ENCODE measurements around the gene CAMTA1.
A peak's percentile ranks its signal among the peaks of the same experiment; 100 is the strongest.
"Not testable (repeated sequence)": the region's sequence is repeated elsewhere in the genome, so short reads cannot be mapped to it uniquely, and the experiment has no call there.

CAMTA1 gene

GRCh38 chr1:7768583-7768982 is 983.3 kb downstream of the CAMTA1 start:
- DNase-seq (ENCODE audit: low read depth in 2 of 2) = no peak

- DNase-seq (ENCODE audit: low read depth in 2 of 2) = no peak
Observed at GRCh38 chr1:7769673-7770412, 984.6 kb downstream of the CAMTA1 start.

DNA sequence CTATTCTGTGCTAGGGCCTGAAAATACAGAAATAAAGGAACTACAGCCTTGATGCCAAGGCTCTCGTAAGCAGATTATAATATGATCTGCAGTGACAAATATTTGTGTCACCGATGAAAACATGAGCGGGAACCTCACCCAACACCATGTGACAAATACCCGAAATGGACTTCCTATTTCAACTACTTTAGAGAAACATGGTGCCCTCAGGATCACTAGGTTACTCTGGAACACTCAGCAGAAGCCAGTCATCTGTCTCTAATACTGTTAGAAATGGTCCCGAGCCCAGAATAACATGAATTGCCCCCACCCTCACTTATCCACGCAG is 985.4 kb downstream of the CAMTA1 start:
- DNase-seq (ENCODE audit: low read depth in 2 of 2) = no peak

DNA sequence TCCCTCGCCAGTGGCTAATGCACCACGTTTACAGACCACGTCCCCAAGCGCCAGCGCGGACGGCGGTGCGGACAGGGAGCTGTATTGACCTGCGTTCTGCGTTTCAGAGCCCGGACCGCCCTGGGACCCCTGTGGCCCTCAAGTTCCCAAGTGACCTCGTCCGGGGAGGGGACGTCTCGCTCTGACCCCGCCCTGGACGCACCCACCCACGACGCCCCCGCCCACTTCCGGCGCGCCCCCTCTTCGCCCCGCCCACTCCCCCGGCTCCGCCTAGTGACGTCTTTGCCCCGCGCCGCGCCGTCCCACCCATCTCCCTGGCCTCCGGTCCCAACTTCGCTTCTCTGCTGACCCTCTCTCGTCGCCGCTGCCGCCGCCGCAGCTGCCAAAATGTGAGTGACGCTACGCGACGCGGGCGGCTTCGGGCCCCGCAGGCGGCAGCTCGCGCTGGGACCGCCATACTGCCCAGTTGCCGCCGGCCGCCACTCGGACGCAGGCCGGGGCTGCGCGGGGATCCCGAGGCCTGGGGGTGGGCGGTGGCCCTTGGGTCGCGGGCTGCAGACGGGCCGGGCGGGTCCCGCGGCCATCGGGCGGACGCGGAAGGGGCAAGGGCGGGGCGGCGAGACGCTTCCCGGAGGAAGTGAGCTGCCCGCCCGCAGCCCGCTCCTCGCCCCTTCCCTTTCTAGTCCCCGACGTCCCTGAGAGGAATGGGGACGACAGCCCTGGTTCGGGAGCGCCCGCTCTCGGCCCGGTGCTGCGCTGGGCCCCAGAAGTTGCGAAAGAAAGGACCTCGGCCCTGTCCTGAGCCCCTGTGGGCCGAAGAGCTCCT is 986.0 kb downstream of the CAMTA1 start, which contains the start of gene VAMP3:
Gene VAMP3 (plus strand): TSS at position 300 of the 826 bp plus-strand sequence. CDS start 88 bp downstream, at position 388.
- DNase-seq (ENCODE audit: low read depth in 2 of 2) = peak; percentile 79 to 93

GRCh38 chr1:7771823-7772299 is 986.6 kb downstream of the CAMTA1 start:
- no peak for DNase-seq (ENCODE audit: low read depth in 2 of 2)

GRCh38 chr1:7777591-7777990 is 992.3 kb downstream of the CAMTA1 start:
- no peak for DNase-seq (ENCODE audit: low read depth in 2 of 2)

- DNase-seq (ENCODE audit: low read depth in 2 of 2) = no peak
Observed at GRCh38 chr1:7778133-7778628, 992.9 kb downstream of the CAMTA1 start.

DNA sequence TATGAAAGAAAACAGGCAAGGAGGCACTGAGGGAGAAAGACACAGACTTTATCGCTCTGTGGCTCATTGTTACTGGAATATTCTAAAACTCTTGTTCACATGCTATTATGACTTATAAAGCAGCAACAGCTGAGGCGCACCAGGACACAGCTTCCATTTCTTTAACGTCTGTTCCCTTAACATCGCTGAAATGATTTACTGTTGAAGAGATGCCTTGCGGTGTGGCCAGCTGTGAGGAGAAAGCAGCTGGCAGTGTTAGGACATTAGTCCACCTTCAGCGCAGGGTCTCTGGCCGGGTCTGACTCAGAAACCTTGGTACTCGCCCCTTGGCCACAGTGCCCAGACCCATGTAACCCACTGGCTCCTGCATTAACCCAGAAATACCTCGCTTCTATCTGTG is 995.7 kb downstream of the CAMTA1 start:
- DNase-seq (ENCODE audit: low read depth in 2 of 2) = no peak

- no peak for DNase-seq (ENCODE audit: low read depth in 2 of 2)
Observed at GRCh38 chr1:7781501-7781900, 996.2 kb downstream of the CAMTA1 start.

- DNase-seq (ENCODE audit: low read depth in 2 of 2) = no peak
Observed at GRCh38 chr1:7781923-7782495, 996.8 kb downstream of the CAMTA1 start.

- DNase-seq (ENCODE audit: low read depth in 2 of 2) = peak in 1 of 2 donors; percentile 24
Observed at GRCh38 chr1:7783178-7783711, 998.0 kb downstream of the CAMTA1 start.

- DNase-seq (ENCODE audit: low read depth in 2 of 2) = peak; percentile 81 to 87
Observed at GRCh38 chr1:7783826-7784491, 998.7 kb downstream of the CAMTA1 start, which contains the start of gene PER3. PER3 (plus strand) TSS chr1:7784291; CDS start chr1:7784878, 587 bp downstream.

- no peak for DNase-seq (ENCODE audit: low read depth in 2 of 2)
Observed at GRCh38 chr1:7784492-7785071, 999.3 kb downstream of the CAMTA1 start.

- no peak for DNase-seq (ENCODE audit: low read depth in 2 of 2)
Observed at GRCh38 chr1:7785108-7785507, 999.9 kb downstream of the CAMTA1 start.

GRCh38 chr1:7786795-7787194 is 1001.5 kb downstream of the CAMTA1 start:
- no peak for DNase-seq (ENCODE audit: low read depth in 2 of 2)

GRCh38 chr1:7789828-7790227 is 1004.6 kb downstream of the CAMTA1 start:
- no peak for DNase-seq (ENCODE audit: low read depth in 2 of 2)

DNA sequence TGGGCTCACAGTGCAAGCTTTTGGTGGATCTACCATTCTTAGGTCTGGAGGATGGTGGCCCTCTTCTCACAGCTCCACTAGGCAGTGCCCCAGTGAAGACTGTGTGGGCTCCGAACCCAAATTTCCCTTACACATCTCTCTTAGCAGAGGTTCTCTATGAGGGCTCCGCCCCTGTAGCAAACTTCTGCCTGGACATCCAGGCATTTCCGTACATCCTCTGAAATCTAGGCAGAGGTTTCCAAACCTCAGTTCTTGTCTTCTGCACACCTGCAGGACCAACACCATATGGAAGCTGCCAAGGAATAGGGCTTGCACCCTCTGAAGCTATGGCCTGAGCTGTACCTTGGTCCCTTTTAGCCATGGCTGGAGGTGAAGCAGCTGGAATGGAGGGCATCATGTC is 1005.8 kb downstream of the CAMTA1 start:
- DNase-seq (ENCODE audit: low read depth in 2 of 2) = not testable (repeated sequence)

- no peak for DNase-seq (ENCODE audit: low read depth in 2 of 2)
Observed at GRCh38 chr1:7795406-7795805, 1010.2 kb downstream of the CAMTA1 start.

DNA sequence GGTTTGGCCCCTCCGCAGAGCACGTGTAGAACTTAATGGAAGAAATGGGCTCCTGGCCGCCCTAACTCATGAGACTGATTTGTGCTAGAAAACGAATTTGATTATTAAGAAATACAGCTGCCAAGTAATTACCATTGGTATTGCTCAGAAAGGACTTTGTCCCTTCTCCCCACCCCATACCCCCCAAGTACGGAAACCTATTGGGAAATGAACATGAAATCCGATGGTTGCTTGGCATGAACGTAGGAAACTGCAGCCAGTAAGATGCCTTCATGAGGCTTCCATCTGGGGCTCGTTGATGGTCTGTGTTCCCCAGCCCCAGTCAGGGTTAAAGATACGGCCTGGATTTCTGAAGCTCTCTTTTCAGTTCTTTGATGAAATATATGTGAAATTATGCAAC is 1020.2 kb downstream of the CAMTA1 start:
- DNase-seq (ENCODE audit: low read depth in 2 of 2) = no peak

DNA sequence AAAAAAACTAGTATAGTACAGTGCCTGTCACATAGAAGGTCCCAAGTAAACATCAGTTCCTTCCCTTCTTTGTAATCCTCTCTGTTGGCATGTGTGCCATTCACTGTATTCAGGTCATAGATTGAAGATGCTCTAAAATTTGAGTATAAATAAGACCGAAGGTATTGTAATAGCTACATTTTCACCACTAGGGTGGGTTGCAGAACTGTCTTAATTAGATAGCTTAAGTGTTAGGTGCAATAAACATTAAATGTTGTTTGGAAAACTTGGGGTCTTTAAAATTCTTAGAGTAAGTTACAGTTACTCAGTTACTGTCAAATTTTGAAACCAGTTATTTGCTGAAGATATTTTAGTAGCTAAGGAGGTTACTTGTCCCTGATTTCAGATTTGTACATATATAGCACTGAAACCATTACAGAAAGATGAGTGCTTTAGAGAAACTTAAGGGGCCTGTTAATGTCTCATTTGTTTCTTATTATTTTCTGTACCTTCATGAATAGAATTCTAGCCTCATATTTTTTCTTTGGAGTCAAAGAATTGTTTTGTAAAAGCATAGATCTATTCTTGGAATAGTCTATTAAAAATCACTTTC is 1023.1 kb downstream of the CAMTA1 start:
- no peak for DNase-seq (ENCODE audit: low read depth in 2 of 2)

GRCh38 chr1:7809742-7810141 is 1024.5 kb downstream of the CAMTA1 start:
- no peak for DNase-seq (ENCODE audit: low read depth in 2 of 2)

All from stimulated activated CD4-positive, alpha-beta T cell treated with anti-CD3 and anti-CD28 coated beads, Interleukin-4, amount 100 ng/mL, for 48 hours (primary cell).